ENCODE data around the gene DRAM1.

The DRAM1 gene

GRCh38 chr12:101941306-101942249 is 64.2 kb downstream of the DRAM1 start:
- no peak for DNase-seq (ENCODE audit: low spot score)

- DNase-seq (ENCODE audit: low spot score), result no peak
Measured at GRCh38 chr12:101942250-101942605, 64.8 kb downstream of the DRAM1 start.

- DNase-seq (ENCODE audit: low spot score), result peak; percentile 24
Measured at GRCh38 chr12:101945369-101946232, 68.2 kb downstream of the DRAM1 start.

GRCh38 chr12:101946233-101946611 is 68.8 kb downstream of the DRAM1 start:
- no peak for DNase-seq (ENCODE audit: low spot score)

- DNase-seq (ENCODE audit: low spot score), result no peak
Measured at GRCh38 chr12:101947316-101947715, 69.9 kb downstream of the DRAM1 start.

- no peak for DNase-seq (ENCODE audit: low spot score)
Measured at GRCh38 chr12:101948365-101948764, 71.0 kb downstream of the DRAM1 start.

- no peak for DNase-seq (ENCODE audit: low spot score)
Measured at GRCh38 chr12:101951002-101951670, 73.8 kb downstream of the DRAM1 start.

GRCh38 chr12:101954113-101954512 is 76.7 kb downstream of the DRAM1 start:
- no peak for DNase-seq (ENCODE audit: low spot score)

GRCh38 chr12:101954676-101955075 is 77.3 kb downstream of the DRAM1 start:
- no peak for DNase-seq (ENCODE audit: low spot score)

- DNase-seq (ENCODE audit: low spot score), result no peak
Measured at GRCh38 chr12:101957252-101957959, 80.0 kb downstream of the DRAM1 start.

GRCh38 chr12:101959607-101960006 is 82.2 kb downstream of the DRAM1 start:
- DNase-seq (ENCODE audit: low spot score), result no peak

- peak; percentile 19 for DNase-seq (ENCODE audit: low spot score)
Measured at GRCh38 chr12:101962486-101962885, 85.1 kb downstream of the DRAM1 start.

- DNase-seq (ENCODE audit: low spot score), result no peak
Measured at GRCh38 chr12:101963697-101964096, 86.3 kb downstream of the DRAM1 start.

- no peak for DNase-seq (ENCODE audit: low spot score)
Measured at GRCh38 chr12:101966496-101966895, 89.1 kb downstream of the DRAM1 start.

- DNase-seq (ENCODE audit: low spot score), result no peak
Measured at GRCh38 chr12:101967506-101967905, 90.1 kb downstream of the DRAM1 start.

- DNase-seq (ENCODE audit: low spot score), result no peak
Measured at GRCh38 chr12:101968770-101969169, 91.4 kb downstream of the DRAM1 start.

Measured in AG08396 (cell line).